NCI-H1105 (cell line): Measurements from ENCODE around the gene GDF10.

Experiments used
- DNase-seq: peaks from one replicate; lab custom pipeline; 2025; lab: John Stamatoyannopoulos, UW

The GDF10 gene

DNA sequence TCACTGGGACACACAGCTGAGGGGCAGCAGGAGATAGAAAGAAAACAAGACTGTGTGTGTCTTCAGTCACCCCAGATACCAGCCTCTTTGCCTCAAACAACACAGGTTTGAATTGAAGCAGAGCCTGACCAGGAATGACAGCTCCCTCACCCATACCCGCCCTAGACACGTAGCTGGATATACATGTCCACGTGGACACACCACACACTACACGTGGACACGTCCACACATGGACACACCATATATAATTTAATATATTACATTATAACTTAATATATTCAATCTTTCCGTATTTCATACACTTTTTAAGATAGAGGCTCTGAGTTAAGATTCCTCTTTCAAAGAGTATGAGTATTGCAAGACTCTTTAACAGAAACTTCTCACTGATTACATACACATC is 33.5 kb downstream of the GDF10 start:
- DNase-seq: no peak

DNA sequence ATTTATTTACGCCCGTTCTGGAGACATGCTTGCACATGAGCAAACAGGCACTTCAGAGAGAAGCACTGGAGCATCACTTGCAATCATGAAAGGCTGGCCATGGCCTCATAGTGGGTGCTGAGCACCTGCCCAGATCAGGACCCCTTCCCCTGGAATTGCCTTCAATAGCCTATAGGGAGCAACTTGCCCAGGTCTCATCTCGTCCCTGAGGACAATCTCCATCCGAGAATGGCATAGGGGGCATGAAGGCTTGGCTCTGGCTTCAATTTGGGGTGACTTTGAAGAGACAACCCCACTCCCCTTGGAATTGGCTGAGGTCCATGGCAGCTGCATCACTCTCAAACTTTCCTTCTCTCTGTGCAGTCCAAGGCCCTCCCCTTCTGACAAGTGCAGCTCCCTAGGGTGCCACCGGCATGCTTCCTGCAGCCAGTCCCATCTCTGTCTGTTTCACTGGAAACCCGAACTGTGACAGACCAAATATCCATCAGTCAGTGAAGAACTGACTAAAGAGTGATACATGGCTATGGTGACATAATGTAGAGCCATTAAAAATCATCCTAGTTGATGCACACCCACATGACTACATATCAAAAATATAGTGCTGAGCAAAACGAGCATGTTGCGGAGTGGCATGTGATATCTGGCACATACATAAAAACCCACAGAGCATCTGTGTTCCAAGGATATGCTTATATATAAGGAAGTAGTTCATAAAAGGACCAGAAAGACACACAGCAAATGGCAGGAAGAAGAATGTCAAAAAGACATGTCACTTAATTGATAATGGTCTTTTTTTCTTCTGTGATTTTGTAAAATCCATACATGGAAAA is 34.7 kb downstream of the GDF10 start:
- DNase-seq: no peak

DNA sequence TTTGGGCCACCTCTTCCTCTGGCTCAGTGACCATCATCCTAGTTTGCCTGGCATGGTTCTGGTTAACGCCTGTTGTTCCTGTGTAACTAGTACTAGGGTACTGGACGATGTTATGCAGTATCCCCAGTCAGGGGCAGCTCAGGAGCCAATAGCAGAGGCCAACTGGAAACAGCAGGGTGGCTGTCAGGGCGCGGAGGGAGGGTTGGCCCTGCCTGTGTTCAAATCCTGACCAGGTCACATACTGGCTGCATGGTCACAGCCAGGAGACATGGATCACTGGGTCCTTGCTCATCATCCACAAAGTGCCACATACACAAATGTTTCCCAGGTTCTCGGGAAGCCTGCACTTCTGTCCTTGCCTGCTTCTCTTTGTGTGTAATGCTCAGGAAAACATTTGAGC is 35.9 kb downstream of the GDF10 start:
- no peak for DNase-seq

DNA sequence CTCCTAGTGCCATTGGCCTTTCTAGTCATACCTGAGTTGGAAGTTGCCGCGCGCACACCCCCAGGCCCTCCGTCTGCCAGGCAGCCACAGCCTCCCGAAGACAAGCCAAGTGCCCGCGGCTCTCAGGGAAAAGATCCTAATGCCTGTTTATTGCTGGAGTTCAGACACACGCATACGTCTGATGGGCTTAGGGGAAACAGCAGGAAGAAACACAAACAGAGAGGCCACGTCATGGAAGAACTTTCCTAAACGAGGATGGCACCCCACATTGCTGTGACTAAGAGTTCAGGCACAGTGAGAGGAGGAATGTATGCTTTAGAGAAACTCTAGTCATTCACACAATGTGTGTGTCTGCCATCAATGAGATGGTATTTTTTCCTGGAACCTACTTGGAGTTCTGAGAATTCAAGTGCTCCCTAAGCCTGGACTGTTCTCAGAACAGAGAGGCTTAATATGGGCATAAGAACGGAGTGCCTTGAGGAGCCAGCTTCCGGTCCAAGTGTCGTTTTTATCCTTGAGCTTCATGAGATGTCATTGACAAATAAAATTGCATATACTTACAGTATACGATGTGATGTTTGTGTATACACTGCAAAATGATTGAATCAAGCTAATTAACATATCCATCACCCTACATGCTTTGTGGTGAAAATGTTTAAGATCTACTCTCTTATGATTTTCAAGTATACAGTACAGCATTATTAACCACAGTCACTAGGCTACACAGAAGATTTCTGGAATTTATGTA is 36.6 kb downstream of the GDF10 start:
- DNase-seq: no peak

DNA sequence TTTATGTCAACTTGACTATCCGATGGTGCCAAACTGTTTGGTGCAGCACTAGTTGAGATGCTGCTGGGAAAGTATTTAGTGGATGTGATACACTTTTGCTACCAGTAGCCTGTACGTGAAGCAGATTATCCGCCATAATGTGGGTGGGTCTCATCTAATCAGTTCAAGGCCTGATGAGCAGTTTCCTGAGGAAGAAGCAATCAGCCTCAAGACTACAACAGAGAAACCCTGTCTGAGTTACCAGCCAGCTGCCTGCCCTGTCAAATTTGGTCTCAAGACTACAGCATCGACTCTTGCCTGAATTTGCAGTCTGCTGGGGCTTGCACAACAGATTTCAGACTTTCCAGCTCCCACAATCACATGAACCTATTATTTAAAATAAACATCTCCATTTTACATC is 37.3 kb downstream of the GDF10 start:
- no peak for DNase-seq

DNA sequence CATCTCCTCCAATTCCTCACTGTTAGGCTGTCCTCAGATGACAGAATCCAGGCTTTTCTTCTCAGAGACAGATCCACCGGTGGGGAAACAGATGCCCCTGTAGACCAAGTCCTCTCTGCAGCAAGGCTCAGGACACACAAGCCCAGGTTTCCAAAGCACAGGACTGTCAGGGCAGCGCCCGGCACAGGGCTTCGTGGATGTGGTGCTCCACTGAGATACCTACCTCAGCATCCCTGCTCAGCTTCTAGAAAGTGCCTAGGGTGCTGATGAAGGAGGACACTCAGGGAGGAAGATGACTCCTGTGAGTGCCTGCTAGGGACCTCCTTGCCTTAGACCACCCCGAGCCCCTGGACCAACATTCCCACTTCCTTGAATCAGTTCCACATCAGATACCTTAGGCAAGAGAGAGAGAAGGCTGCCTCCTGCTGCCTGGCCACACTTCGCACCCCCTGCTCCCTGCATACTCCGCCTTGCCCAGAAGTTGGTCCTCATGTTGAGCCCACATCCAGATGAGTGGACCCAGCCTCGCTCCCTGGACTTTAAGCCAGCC is 39.3 kb downstream of the GDF10 start:
- DNase-seq: no peak

DNA sequence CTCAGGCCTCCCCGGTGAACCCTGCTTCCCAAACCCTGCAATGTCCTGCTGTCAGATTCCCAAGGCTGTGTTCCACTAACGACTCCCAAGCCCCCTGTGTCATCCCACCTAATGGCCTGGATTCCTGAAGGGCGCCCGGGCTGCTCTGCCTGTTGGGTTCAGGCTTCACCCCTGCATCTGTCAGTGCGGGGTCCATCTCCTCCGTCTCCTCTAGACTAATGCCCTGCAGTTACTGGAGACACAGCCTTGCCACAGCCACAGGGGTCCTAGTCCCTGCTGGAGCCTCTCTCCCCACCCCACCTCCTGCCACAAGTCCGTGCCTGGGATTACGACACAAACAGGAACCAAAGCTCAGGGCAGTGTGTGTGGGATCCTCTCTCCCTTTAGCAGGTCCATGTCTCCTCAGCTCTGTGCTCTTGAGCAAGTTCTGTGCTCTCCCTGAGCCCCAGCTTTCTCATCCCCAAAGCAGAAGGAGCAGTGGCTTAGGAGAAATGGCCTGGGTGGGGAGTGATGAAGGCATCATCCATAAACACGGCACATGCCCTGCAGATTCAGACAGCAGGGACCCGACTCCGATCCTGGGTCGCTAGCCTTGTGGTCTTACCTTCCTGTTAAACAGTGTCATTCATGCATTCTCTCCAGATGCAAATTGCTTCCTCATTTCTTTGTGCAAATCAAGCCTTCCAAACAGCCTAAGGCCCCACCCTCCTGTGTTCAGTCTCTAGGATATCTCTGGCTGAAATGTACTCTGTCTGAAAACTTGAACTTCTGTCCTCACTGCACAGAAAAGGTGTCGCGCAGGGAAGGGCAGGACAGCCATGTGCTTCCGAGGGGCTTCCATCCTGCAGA is 40.0 kb downstream of the GDF10 start:
- no peak for DNase-seq

DNA sequence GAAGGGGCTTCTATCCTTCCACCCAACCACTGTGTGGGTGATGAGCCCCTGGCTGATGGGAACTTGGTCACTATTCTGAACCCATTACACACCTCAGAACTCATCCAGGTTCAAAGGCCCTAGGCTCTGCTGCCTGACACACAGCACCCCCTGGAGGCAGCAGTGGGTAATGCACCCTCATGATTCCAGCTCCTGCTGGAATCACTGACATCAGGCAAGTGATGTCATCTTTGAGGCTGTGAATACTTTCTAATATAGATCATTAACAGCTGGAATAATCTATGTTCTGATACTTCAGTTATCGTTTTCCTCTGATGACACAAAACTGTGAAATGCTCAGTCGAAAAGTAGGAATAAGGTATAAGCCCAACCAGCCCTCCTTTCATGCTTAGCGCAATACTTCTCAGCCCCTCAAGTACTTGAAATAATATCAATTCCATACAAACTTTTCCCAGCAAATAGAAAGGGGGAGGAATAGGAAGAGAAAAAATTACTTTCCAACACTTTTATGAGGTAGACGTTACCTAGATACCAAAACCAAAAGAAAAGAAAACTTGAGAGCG is 40.7 kb downstream of the GDF10 start:
- no peak for DNase-seq

DNA sequence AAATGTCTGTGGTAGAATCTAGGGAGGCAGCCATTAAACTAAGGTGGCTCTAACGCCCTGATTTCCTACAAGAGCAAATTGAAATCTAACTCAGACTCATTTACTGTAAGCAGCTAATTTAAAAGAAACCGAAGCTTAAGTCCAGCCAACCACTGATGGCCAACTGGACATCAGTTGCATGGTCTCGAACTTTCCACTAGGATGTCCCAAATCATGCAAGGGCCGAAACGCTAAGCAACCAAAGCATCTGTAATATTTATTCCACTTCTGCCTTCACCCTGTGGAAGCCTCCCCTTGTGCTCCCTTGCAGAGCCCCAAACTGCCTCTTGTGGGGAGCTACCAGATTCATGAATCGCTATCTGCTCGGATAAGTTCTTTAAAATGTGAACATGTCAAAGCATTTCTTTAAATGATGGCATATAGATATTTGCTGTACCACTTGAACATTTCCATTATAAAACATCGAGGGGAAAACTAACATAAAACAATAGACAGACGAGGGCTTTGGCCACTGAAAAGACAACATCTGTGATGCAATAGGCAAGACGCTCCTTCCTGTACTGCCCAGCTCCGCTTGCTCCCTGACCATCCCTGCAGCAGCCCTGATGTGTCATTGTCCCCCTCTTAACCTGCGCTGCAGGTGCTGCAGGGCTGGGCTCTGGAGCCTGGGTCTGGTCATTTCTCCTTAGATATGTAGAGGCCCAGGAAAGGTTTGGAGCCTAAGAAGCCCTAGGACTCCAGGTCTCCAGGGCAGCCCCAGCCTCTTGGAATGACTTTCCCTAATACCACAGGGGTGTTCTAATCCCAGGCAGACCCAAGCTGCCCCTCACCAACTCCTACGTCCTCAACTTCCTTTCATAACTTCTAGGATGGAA is 45.2 kb downstream of the GDF10 start:
- DNase-seq: no peak

DNA sequence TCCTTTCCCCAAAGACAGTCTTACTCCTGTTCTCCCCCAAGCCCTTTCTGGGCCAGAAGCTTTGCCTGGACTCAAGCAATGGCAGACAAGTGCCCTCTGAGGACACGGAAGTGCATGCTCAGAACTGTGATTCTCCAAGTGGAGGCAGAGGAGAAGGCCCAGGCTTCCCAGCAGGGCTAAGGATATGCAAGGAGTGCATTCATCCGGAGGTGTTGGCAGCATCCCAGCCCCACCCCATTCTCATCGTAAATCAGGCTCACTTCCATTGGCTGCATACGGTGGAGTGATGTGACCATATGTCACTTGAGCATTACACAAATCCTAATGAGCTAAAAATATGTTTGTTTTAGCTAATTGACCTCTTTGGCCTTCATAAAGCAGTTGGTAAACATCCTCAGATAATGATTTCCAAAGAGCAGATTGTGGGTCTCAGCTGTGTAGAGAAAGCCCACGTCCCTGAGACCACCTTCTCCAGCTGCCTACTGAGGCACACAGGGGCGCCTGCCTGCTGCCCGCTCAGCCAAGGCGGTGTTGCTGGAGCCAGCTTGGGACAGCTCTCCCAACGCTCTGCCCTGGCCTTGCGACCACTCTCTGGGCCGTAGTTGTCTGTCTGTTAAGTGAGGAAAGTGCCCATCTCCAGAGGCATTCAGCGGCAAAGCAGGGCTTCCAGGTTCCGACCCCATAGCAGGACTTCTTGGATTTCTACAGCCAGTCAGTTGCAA is 46.7 kb downstream of the GDF10 start:
- peak; percentile 71 for DNase-seq

DNA sequence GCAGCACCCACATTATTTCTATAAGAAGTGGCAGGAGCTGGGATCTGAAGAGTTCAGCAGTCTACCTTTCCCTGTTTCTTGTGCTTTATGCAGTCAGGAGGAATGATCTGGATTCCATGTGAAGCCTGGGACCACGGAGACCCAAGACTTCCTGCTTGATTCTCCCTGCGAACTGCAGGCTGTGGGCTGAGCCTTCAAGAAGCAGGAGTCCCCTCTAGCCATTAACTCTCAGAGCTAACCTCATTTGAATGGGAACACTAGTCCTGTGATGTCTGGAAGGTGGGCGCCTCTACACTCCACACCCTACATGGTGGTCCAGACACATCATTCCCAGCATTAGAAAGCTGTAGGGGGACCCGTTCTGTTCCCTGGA is 47.3 kb downstream of the GDF10 start:
- DNase-seq: no peak

DNA sequence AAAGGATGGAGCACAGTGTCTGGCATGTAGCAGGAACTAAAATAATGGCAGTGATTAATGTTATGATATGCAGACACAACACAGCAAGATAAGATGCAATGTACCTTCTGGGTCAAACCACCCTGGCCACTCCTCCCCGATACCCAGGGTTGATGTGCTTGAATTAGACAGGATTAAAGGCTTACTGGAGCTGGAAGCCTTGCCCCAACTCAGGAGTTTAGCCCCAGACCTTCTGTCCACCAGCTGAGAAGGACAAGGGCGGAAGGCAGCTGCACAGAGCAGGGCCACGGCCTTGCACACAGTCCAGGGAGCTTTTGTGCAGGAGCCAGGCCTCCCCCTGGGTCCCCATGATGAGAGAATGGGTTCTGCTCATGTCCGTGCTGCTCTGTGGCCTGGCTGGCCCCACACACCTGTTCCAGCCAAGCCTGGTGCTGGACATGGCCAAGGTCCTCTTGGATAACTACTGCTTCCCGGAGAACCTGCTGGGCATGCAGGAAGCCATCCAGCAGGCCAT is 48.2 kb downstream of the GDF10 start, which contains the start of gene RBP3:
Gene RBP3, plus strand, starts transcription at position 226 of the 514 bp plus-strand sequence. Its CDS starts 122 bp downstream, at position 348.
- no peak for DNase-seq

DNA sequence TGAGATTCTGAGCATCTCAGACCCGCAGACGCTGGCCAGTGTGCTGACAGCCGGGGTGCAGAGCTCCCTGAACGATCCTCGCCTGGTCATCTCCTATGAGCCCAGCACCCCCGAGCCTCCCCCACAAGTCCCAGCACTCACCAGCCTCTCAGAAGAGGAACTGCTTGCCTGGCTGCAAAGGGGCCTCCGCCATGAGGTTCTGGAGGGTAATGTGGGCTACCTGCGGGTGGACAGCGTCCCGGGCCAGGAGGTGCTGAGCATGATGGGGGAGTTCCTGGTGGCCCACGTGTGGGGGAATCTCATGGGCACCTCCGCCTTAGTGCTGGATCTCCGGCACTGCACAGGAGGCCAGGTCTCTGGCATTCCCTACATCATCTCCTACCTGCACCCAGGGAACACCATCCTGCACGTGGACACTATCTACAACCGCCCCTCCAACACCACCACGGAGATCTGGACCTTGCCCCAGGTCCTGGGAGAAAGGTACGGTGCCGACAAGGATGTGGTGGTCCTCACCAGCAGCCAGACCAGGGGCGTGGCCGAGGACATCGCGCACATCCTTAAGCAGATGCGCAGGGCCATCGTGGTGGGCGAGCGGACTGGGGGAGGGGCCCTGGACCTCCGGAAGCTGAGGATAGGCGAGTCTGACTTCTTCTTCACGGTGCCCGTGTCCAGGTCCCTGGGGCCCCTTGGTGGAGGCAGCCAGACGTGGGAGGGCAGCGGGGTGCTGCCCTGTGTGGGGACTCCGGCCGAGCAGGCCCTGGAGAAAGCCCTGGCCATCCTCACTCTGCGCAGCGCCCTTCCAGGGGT is 48.9 kb downstream of the GDF10 start:
- no peak for DNase-seq

DNA sequence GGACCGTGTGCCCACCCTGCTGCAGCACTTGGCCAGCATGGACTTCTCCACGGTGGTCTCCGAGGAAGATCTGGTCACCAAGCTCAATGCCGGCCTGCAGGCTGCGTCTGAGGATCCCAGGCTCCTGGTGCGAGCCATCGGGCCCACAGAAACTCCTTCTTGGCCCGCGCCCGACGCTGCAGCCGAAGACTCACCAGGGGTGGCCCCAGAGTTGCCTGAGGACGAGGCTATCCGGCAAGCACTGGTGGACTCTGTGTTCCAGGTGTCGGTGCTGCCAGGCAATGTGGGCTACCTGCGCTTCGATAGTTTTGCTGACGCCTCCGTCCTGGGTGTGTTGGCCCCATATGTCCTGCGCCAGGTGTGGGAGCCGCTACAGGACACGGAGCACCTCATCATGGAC is 49.5 kb downstream of the GDF10 start:
- no peak for DNase-seq

DNA sequence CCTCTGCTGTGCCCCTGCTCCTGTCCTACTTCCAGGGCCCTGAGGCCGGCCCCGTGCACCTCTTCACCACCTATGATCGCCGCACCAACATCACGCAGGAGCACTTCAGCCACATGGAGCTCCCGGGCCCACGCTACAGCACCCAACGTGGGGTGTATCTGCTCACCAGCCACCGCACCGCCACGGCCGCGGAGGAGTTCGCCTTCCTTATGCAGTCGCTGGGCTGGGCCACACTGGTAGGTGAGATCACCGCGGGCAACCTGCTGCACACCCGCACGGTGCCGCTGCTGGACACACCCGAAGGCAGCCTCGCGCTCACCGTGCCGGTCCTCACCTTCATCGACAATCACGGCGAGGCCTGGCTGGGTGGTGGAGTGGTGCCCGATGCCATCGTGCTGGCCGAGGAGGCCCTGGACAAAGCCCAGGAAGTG is 50.0 kb downstream of the GDF10 start:
- DNase-seq: no peak

DNA sequence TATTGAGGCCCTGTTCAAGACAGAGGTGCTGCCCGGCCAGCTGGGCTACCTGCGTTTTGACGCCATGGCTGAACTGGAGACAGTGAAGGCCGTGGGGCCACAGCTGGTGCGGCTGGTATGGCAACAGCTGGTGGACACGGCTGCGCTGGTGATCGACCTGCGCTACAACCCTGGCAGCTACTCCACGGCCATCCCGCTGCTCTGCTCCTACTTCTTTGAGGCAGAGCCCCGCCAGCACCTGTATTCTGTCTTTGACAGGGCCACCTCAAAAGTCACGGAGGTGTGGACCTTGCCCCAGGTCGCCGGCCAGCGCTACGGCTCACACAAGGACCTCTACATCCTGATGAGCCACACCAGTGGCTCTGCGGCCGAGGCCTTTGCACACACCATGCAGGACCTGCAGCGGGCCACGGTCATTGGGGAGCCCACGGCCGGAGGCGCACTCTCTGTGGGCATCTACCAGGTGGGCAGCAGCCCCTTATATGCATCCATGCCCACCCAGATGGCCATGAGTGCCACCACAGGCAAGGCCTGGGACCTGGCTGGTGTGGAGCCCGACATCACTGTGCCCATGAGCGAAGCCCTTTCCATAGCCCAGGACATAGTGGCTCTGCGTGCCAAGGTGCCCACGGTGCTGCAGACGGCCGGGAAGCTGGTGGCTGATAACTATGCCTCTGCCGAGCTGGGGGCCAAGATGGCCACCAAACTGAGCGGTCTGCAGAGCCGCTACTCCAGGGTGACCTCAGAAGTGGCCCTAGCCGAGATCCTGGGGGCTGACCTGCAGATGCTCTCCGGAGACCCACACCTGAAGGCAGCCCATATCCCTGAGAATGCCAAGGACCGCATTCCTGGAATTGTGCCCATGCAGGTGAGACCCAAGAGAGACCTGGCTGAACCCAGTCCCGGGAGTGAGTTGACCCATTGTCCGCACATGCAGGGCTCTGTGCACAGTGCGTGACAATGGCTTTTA is 51.0 kb downstream of the GDF10 start:
- DNase-seq: no peak

DNA sequence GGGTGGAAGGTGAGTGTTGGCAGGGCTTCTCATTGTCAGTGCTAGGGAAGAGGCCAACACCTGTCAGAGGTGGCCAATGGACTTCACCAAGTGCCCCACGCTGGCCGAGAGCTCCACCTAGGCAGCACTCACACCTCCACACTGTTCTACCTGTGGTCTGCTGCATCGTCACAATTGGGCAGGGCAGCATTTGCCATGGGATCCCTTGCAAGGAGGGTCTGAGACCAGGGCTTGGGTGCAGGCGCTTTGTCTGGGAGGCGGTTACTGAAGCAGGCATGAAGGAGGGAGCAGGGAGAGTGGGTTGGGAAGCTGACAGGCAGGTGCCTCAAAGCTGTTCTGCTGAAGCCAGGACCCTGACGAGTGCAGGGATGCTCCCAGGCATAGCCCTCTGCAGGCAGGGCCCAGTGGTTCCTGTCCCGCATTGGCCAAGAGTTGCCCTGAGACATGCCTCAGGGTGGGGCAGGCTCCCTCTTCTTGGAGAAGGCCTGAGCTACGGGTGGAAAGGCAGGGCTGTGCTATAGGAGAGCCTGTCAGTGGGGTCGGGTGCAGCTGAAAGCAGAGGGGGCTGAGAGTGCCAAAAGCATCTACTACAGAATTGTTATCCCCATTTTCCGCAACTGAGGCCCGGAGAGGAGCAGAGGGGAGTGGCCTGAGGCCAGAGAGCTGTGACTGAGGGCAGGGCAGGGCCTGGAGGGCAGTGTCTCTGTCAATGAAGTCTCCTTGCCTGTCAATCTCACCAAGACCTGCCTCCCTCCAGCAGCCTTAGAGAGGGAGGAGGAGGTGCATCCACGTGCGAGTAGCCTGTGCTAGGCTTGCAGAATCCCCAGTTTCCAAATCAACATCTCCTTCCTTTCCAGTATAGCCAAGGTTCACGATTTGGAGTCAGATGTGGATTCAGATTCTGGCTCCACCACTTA is 52.2 kb downstream of the GDF10 start:
- DNase-seq: no peak
